ENCODE measurements around the gene MARK4.
"Not testable (repeated sequence)": the region's sequence is repeated elsewhere in the genome, so short reads cannot be mapped to it uniquely, and the experiment has no call there.

MARK4 gene

GRCh38 chr19:45244133-45244794 lies 6.8 kb upstream of the MARK4 start:
- no peak for DNase-seq

- DNase-seq: no peak
These were observed 5.7 kb upstream of the MARK4 start, which contains the start of gene EXOC3L2 for GRCh38 chr19:45245334-45245787. Gene EXOC3L2, minus strand, starts transcription at chr19:45245407. Its CDS starts 6,362 bp downstream, at chr19:45239045.

GRCh38 chr19:45245826-45246225 lies 5.2 kb upstream of the MARK4 start:
- no peak for DNase-seq

GRCh38 chr19:45247136-45247535 lies 3.9 kb upstream of the MARK4 start:
- no peak for DNase-seq

- DNase-seq: no peak
These were observed 1.6 kb upstream of the MARK4 start for GRCh38 chr19:45249261-45250033.

GRCh38 chr19:45250216-45250831 lies 747 bp upstream of the MARK4 start:
- DNase-seq: no peak

- no peak for DNase-seq
These were observed 632 bp downstream of the MARK4 start for GRCh38 chr19:45251452-45252354.

DNA sequence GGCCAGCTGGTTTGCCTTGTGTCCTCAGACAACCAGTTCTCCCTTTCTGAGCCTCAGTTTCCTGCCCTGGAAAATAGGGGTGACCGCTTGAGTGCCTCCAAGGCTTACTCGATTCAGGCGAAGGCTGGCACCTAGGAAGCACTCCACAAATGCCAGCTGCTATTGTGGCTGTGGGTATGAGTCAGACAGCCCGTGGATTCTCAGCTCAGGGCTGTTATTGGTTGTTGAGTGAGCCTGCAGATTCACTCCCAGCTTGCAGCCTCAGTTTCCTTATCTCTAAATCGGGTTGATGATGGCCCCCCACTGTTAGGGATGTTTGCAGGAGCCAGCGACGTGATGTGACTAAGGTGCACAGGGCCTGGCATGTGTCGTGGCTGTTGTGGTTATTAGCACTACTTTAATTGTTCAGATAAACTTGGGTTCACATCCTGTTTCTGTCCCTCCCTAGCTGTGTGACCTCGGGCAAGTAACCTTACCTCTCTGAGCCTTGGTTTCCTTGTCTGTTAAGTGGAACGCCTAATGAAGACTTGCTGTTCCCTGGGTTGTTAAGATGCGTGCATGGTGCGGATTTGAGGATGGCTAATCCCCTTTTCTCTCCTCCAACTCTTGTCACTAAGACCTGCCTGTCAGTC lies 2.4 kb downstream of the MARK4 start:
- no peak for DNase-seq

DNA sequence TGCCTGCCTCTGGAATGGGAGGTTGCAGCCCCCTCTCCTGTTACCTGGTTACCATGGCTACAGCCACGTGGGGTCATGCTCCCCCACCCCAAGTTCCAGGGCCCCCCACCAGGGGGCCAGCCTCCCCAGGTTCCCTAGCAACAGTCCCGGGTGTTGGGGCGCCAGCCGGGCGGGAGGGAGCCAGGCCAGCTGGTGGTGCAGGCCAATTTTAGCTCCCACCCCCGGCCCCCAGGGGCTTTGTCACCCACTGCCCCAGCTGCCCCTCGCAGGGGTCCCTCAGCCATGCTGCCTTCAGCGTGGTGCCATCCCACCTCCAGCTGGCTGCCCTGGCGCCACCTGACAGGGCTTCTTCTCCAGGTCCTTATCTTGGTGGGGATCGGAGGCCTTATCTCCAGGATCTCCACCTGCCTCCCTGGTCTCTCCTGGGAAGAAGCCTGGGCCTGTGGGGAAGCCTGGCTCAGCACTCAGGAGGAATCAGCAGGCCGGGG lies 3.0 kb downstream of the MARK4 start:
- no peak for DNase-seq

GRCh38 chr19:45255611-45256157 lies 4.6 kb downstream of the MARK4 start:
- no peak for DNase-seq

DNA sequence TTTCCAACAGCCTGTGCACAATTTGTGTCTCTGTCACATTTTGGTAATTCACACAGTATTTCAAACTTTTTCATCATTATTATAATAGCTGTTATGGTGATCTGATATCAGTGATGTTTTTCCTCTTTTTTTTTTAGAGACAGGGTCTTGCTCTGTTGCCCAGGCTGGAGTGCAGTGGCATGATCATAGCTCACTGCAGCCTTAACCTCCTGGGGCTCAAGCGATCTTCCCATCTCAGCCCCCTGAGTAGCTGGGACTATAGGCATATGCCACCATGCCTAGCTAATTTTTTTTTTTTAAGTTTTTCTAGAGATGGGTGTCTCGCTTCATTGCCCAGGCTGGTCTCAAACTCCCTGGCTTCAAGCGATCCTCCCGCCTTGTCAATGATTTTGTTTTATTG lies 5.8 kb downstream of the MARK4 start:
- no peak for DNase-seq

- DNase-seq: no peak
These were observed 7.8 kb downstream of the MARK4 start for GRCh38 chr19:45258862-45259261.

DNA sequence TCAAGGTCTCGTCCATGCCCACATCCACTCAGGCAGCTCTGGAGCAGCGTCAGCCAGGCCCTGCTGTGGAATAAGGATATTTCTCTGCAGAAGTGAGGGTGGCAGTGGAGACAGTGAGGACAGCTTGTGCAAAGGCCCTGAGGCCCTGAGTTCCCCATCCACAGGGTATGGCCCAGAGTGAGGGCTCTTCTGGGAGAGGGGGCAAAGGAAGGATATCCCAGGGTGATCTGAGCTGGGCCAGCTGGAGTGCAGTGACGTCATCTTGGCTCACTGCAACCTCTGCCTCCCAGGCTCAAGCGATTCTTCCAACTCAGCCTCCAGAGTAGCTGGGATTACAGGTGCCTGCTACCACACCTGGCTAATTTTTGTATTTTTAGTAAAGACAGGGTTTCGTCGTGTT lies 11.5 kb downstream of the MARK4 start:
- DNase-seq: no peak

DNA sequence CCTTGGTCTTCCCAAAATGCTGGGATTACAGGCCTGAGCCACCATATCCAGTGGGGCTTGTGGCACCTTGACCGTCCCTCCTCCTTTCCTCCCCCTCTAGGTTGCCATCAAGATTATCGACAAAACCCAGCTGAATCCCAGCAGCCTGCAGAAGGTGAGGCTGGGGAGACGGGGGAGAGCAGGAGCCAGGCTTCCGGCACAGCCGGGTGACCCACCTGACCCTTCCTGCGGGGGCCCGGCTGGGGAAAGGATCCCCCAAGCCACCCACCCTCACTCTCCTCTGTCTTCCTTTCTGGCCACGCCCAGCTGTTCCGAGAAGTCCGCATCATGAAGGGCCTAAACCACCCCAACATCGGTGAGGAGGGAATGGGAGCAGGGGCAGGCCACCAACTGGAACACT lies 11.9 kb downstream of the MARK4 start:
- DNase-seq: no peak

DNA sequence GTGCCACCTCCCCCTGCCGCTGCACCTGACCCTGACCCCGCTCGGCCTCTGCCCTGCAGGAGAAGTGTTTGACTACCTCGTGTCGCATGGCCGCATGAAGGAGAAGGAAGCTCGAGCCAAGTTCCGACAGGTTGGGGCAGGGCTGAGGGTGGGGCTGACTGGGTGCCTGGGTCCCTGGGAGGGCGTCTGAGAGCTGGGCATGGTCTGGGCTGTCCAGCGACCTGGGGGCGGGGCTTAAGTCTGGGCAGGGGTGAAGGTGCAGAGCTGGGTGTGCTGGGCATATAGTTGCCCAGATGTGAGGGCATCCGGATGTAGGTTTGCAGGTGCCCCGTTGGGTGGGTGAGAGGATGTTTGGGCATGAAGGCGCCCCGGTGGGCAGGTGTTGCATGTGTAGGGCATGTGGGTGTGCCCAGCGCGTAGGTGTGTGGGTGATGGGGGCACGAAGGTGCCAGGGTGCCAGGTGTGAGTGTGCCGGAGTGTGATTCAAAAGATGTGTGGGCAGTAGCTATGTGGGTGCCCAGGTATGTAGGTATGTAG lies 13.8 kb downstream of the MARK4 start:
- DNase-seq: no peak

- no peak for DNase-seq
These were observed 14.3 kb downstream of the MARK4 start for GRCh38 chr19:45265375-45265774.

GRCh38 chr19:45267296-45267695 lies 16.2 kb downstream of the MARK4 start:
- DNase-seq: no peak

DNA sequence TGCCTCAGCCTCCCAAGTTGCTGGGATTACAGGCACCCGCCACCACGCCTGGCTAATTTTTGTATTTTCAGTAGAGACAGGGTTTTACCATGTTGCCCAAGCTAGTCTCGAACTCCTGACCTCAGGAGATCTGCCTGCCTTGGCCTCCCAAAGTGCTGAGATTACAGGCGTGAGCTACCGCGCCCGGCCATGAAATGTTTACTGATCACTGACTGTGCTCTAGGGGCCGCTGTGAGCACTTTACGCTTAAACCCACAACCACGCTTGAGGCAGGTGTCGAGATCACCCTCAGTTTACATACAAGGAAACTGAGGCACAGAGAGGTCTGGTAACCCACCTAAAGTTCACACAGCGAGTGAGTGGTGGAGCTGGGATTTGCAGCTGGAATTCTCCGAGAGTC lies 18.9 kb downstream of the MARK4 start:
- DNase-seq: not testable (repeated sequence)

- no peak for DNase-seq
These were observed 20.1 kb downstream of the MARK4 start for GRCh38 chr19:45271098-45271734.

DNA sequence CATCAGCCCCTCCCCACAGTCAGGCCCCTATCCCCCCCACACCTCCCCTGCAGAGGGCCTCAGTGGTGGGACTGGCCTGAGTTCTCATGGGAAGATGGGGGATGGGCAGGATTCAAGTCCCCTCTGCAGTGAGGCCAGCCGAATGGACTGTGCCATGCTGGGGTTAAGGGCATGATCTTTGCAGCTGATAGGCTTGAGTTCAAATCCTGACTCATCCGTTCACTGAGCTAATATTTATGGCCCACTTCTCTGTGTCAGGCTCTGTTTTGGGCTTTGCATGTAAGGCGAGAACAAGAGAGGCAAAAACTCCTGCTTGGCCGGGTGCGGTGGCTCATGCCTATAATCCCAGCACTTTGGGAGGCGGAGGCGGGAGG lies 20.7 kb downstream of the MARK4 start:
- no peak for DNase-seq

DNA sequence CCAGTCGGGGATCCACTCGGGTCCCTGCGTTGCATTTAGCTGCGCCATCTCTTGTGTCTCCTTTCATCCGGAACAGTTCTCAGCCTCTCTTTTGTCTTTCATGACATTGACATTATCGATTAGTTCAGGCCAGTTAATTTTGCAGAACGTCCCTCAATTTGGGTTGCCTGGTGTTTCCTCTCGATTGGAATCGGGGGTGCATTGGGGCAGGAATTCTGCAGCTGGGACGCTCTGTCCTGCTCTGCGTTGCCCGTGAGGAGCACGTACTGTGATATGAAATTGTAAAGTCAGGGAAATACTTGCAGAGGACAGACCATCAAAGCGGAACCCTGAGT lies 22.4 kb downstream of the MARK4 start:
- no peak for DNase-seq

Measured in midbrain (tissue), 1 donor.